CD1c-positive myeloid dendritic cell (primary cell): ENCODE measurements around the gene ETHE1.
"Not testable (repeated sequence)": the region's sequence is repeated elsewhere in the genome, so short reads cannot be mapped to it uniquely, and the experiment has no call there.

Experiments used
- DNase-seq: peaks from one replicate; pipeline ENCODE4 v3.0.0-alpha.2; 2016; ENCODE audit errors: extremely low spot score

Gene ETHE1

GRCh38 chr19:43524922-43525835 lies 1.8 kb downstream of the ETHE1 start:
- DNase-seq: peak; percentile 82

- DNase-seq: not testable (repeated sequence)
Observed at GRCh38 chr19:43523696-43524095, 3.3 kb downstream of the ETHE1 start.

- DNase-seq: no peak
Observed at GRCh38 chr19:43522929-43523328, 4.1 kb downstream of the ETHE1 start.

GRCh38 chr19:43519436-43520088 lies 7.4 kb downstream of the ETHE1 start:
- peak; percentile 87 for DNase-seq

- DNase-seq: no peak
Observed at GRCh38 chr19:43518051-43518450, 8.9 kb downstream of the ETHE1 start.

GRCh38 chr19:43512399-43512798 lies 14.6 kb downstream of the ETHE1 start:
- not testable (repeated sequence) for DNase-seq

- no peak for DNase-seq
Observed at GRCh38 chr19:43511324-43511723, 15.7 kb downstream of the ETHE1 start.

- DNase-seq: no peak
Observed at GRCh38 chr19:43510713-43511112, 16.3 kb downstream of the ETHE1 start.

GRCh38 chr19:43507880-43508279 lies 19.1 kb downstream of the ETHE1 start:
- DNase-seq: no peak

- DNase-seq: no peak
Observed at GRCh38 chr19:43506629-43507028, 20.4 kb downstream of the ETHE1 start.

- no peak for DNase-seq
Observed at GRCh38 chr19:43505941-43506340, 21.1 kb downstream of the ETHE1 start.

- no peak for DNase-seq
Observed at GRCh38 chr19:43505186-43505456, 21.9 kb downstream of the ETHE1 start.

GRCh38 chr19:43504426-43505185 lies 22.4 kb downstream of the ETHE1 start, which contains the start of gene PHLDB3:
TSS of gene PHLDB3 (minus strand) at chr19:43504746. CDS start at chr19:43504118, 628 bp downstream.
- DNase-seq: peak; percentile 26

- peak; percentile 96 for DNase-seq
Observed at GRCh38 chr19:43503501-43504425, 23.2 kb downstream of the ETHE1 start.

GRCh38 chr19:43502419-43502976 lies 24.5 kb downstream of the ETHE1 start:
- DNase-seq: no peak

- DNase-seq: no peak
Observed at GRCh38 chr19:43501661-43502418, 25.2 kb downstream of the ETHE1 start.

GRCh38 chr19:43499042-43499441 lies 28.0 kb downstream of the ETHE1 start:
- DNase-seq: no peak

GRCh38 chr19:43498233-43498842 lies 28.7 kb downstream of the ETHE1 start:
- no peak for DNase-seq

- DNase-seq: no peak
Observed at GRCh38 chr19:43496960-43497359, 30.0 kb downstream of the ETHE1 start.

GRCh38 chr19:43495082-43495481 lies 31.9 kb downstream of the ETHE1 start:
- no peak for DNase-seq
